ENCODE measurements around the gene TRIM7.
A peak's percentile ranks its signal among the peaks of the same experiment; 100 is the strongest.
"Not testable (repeated sequence)": the region's sequence is repeated elsewhere in the genome, so short reads cannot be mapped to it uniquely, and the experiment has no call there.

Gene TRIM7

GRCh38 chr5:181232593-181232992, 27.6 kb upstream of the TRIM7 start:
- no peak for DNase-seq

- no peak for DNase-seq
Observed at GRCh38 chr5:181231432-181231831, 26.4 kb upstream of the TRIM7 start.

- DNase-seq, result no peak
Observed at GRCh38 chr5:181230551-181230950, 25.6 kb upstream of the TRIM7 start.

GRCh38 chr5:181229996-181230395, 25.0 kb upstream of the TRIM7 start:
- no peak for DNase-seq

- DNase-seq, result peak; percentile 31 to 54
Observed at GRCh38 chr5:181224390-181225229, 19.6 kb upstream of the TRIM7 start.

GRCh38 chr5:181223729-181224389, 18.9 kb upstream of the TRIM7 start:
- DNase-seq, result no peak

GRCh38 chr5:181223058-181223728, 18.2 kb upstream of the TRIM7 start, which contains the start of gene TRIM41:
TRIM41 (plus strand) TSS chr5:181223281; CDS start chr5:181224000, 719 bp downstream.
- DNase-seq, result peak; percentile 98 to 99

- no peak for DNase-seq
Observed at GRCh38 chr5:181222630-181223057, 17.6 kb upstream of the TRIM7 start.

GRCh38 chr5:181221792-181222629, 17.0 kb upstream of the TRIM7 start:
- peak; percentile 96 to 97 for DNase-seq

GRCh38 chr5:181221105-181221791, 16.3 kb upstream of the TRIM7 start:
- DNase-seq, result peak; percentile 68 to 76

GRCh38 chr5:181220178-181220515, 15.2 kb upstream of the TRIM7 start:
- DNase-seq, result no peak

GRCh38 chr5:181219262-181220177, 14.5 kb upstream of the TRIM7 start:
- no peak for DNase-seq

GRCh38 chr5:181218795-181219124, 13.8 kb upstream of the TRIM7 start:
- no peak for DNase-seq

GRCh38 chr5:181217803-181218062, 12.7 kb upstream of the TRIM7 start:
- DNase-seq, result no peak

GRCh38 chr5:181217111-181217802, 12.3 kb upstream of the TRIM7 start:
- peak; percentile 72 to 76 for DNase-seq

GRCh38 chr5:181215997-181216989, 11.3 kb upstream of the TRIM7 start:
- peak; percentile 35 to 48 for DNase-seq

- not testable (repeated sequence) for DNase-seq
Observed at GRCh38 chr5:181214249-181214648, 9.3 kb upstream of the TRIM7 start.

GRCh38 chr5:181212934-181213333, 7.9 kb upstream of the TRIM7 start:
- DNase-seq, result no peak

- DNase-seq, result no peak
Observed at GRCh38 chr5:181212080-181212479, 7.1 kb upstream of the TRIM7 start.

Data from CD4-positive, alpha-beta T cell treated with Interleukin-4 for 1 hour (primary cell).